Keratinocyte (primary cell): ENCODE measurements around the gene SND1. TPM values are rescaled to one million over a fixed set of nuclear protein-coding genes. Genes with fewer than 3 reads are reported as not detected.
"Not testable (repeated sequence)": the region's sequence is repeated elsewhere in the genome, so short reads cannot be mapped to it uniquely, and the experiment has no call there.

Experiments
- DNase-seq: peaks from one replicate; pipeline ENCODE4 v3.0.0-alpha.2; 2011; ENCODE audit warnings: low read depth, missing footprints, low spot score
- FAIRE-seq: peaks from 2 replicates; lab custom pipeline; 2011; peaks lifted over from hg19 to GRCh38; lab: Jason Lieb, UNC
- H2AFZ ChIP-seq: 2 replicates; pipeline ENCODE4 v1.6.0; 2012; ENCODE audit warnings: low read length, control low read depth, inconsistent platforms; ENCODE audit not compliant: control insufficient read depth
- H3K27ac ChIP-seq: 2 replicates; pipeline ENCODE4 v1.5.1; 2011; ENCODE audit warnings: low read length; ENCODE audit not compliant: control insufficient read depth, insufficient read depth
- H3K27me3 ChIP-seq: 3 replicates; pipeline ENCODE4 v1.6.0; 2011; ENCODE audit warnings: low read length; ENCODE audit not compliant: control insufficient read depth, insufficient read depth; ENCODE audit errors: extremely low read depth
- H3K36me3 ChIP-seq, 2 experiments: 2 replicates in 1 of 2; 3 replicates in 1 of 2; pipeline ENCODE4 v1.5.1; 2011; ENCODE audit warnings: low read length in 2 of 2, mild to moderate bottlenecking in 1 of 2; ENCODE audit not compliant: control insufficient read depth in 2 of 2, insufficient read depth in 2 of 2; ENCODE audit errors: extremely low read depth in 1 of 2
- H3K4me1 ChIP-seq: 3 replicates; pipeline ENCODE4 v1.5.1; 2011; ENCODE audit warnings: low read length; ENCODE audit not compliant: control insufficient read depth, insufficient read depth; ENCODE audit errors: extremely low read depth
- H3K4me2 ChIP-seq: 3 replicates; pipeline ENCODE4 v1.6.0; 2011; ENCODE audit warnings: low read depth, low read length; ENCODE audit not compliant: control insufficient read depth, insufficient read depth; ENCODE audit errors: extremely low read depth
- H3K4me3 ChIP-seq, 3 experiments: fragments of 200-600 bp in 1 of 3; sonication (generic) in 1 of 3; 2 replicates in 2 of 3; 3 replicates in 1 of 3; pipeline ENCODE4 v1.5.1; 2011 to 2016; ENCODE audit warnings: low read length in 3 of 3, mild to moderate bottlenecking in 3 of 3, control low read depth in 2 of 3, inconsistent platforms in 1 of 3, low read depth in 1 of 3, mixed read lengths in 1 of 3, mixed run types in 1 of 3, moderate library complexity in 1 of 3; ENCODE audit not compliant: control insufficient read depth in 2 of 3, insufficient read depth in 2 of 3; ENCODE audit errors: extremely low read depth in 1 of 3
- H3K79me2 ChIP-seq: 2 replicates; pipeline ENCODE4 v1.6.0; 2012; ENCODE audit warnings: low read length; ENCODE audit not compliant: control insufficient read depth, insufficient read depth
- H3K9ac ChIP-seq: 3 replicates; pipeline ENCODE4 v1.6.0; 2011; ENCODE audit warnings: low read length; ENCODE audit not compliant: control insufficient read depth, insufficient read depth; ENCODE audit errors: extremely low read depth
- H3K9me1 ChIP-seq: 3 replicates; pipeline ENCODE4 v1.6.0; 2011; ENCODE audit warnings: low read length; ENCODE audit not compliant: control insufficient read depth, insufficient read depth; ENCODE audit errors: extremely low read depth
- H3K9me3 ChIP-seq: 2 replicates; pipeline ENCODE4 v1.5.1; 2012; ENCODE audit warnings: low read depth, low read length; ENCODE audit not compliant: control insufficient read depth
- H4K20me1 ChIP-seq: 3 replicates; pipeline ENCODE4 v1.6.0; 2011; ENCODE audit warnings: low read length; ENCODE audit not compliant: control insufficient read depth, insufficient read depth; ENCODE audit errors: extremely low read depth
- EZH2 ChIP-seq: IDR thresholded peaks from one replicate; pipeline ENCODE4 v1.6.1; 2012; ENCODE audit warnings: inconsistent platforms, mild to moderate bottlenecking, low read length, moderate library complexity
- dilution Hi-C: fragments of 300-500 bp; cut with MboI; formaldehyde crosslinking; loops from one replicate; pipeline ENCODE4 v1.7.0; 2020; ENCODE audit warnings: low sequenced_read_pairs; ENCODE audit not compliant: extremely low pct_ligation_motif_present
- polyA plus RNA-seq, 5 experiments: library from polyadenylated mRNA; depleted of rRNA in 3 of 5; stranded (reverse) in 3 of 5; stranded (forward) in 1 of 5; unstranded in 1 of 5; fragments of >200 nt; gene quantifications; 1 replicate in 1 of 5; 2 replicates in 3 of 5; 3 replicates in 1 of 5; pipeline versions ENCODE4 v1.2.1 to v1.2.3, GENCODE V29; 2011 to 2012; ENCODE audit warnings: missing spikeins in 2 of 5, low read depth in 1 of 5, low replicate concordance in 1 of 5
- TF ChIP-seq, protein P1 (sequence below), 3 experiments: IDR thresholded peaks in 1 of 3; conservative IDR thresholded peaks in 1 of 3; optimal IDR thresholded peaks in 1 of 3; 2 replicates in 2 of 3; 3 replicates in 1 of 3; pipeline versions ENCODE3 to v1.5.1; 2011; ENCODE audit warnings: low read length in 3 of 3, mild to moderate bottlenecking in 3 of 3, moderate library complexity in 2 of 3, control low read depth in 1 of 3, inconsistent platforms in 1 of 3; ENCODE audit not compliant: insufficient read depth in 2 of 3; ENCODE audit errors: extremely low read depth in 1 of 3

SND1 gene
- polyA plus RNA-seq, 1 donor (not counting 4 experiments of a cell fraction or from before 2014, with no cell fraction given) = 140 TPM

DNA sequence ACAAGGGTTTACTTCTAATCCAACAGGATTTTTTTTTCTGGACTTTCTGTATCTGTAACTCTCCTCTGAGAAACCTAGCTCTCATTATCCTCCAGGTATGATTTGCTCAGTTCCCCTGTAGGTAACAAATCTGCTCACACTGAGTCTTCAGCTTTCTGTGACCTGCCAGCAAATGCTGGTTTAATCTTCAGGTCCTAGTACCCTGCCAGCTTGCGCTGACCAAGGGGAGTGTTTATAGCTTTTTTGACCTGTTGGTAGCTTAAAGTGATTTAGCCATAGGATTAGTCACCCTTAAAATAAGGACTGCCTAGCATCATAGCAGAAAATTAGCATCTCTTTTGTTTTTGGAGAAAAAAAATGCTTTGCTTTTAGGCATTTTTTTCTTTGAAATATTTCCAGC, 22.4 kb downstream of the SND1 start:
- FAIRE-seq (no peak), DNase-seq (no peak)
- H3K9me3 ChIP-seq = no peaks in the 10 kb centered on the region
- H3K9ac ChIP-seq = no peak overlapping the region
- H3K27ac ChIP-seq = no peak overlapping the region
- H3K27me3 ChIP-seq = no peaks in the 10 kb centered on the region
- peaks cover 7% of the 10 kb centered on the region for H3K4me1 ChIP-seq
- H3K4me2 ChIP-seq = no peak overlapping the region
- peaks cover 0 to 22% of the 10 kb centered on the region in 2 experiments for H3K36me3 ChIP-seq
- H4K20me1 ChIP-seq = peaks cover 8% of the 10 kb centered on the region
- peaks cover 98% of the 10 kb centered on the region for H3K79me2 ChIP-seq
- no peak overlapping the region for H2AFZ ChIP-seq
- no peaks in the 10 kb centered on the region for H3K9me1 ChIP-seq
- dilution Hi-C loops = no loop called here
- H3K4me3 ChIP-seq = no peak overlapping the region
- TF ChIP-seq EZH2 = no peak

DNA sequence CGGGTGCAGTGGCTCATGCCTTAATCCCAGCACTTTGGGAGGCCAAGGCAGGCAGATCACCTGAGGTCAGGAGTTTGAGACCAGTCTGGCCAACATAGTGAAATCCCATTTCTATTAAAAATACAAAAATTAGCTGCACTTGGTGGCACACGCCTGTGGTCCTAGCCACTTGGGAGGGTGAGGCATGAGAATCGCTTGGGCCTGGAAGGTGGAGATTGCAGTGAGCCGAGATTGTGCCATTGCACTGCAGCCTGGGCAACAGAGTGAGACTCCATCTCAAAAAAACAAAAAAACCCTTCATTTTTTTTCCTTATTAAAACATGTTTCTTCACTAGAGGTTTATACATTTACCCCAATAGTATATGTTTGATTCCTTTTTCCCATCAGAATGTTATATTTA, 22.9 kb downstream of the SND1 start:
- H3K4me1 ChIP-seq, H3K27me3 ChIP-seq, H2AFZ ChIP-seq, FAIRE-seq, dilution Hi-C loops, H3K9ac ChIP-seq, H3K4me3 ChIP-seq, H3K27ac ChIP-seq, H4K20me1 ChIP-seq, H3K9me3 ChIP-seq, DNase-seq, H3K9me1 ChIP-seq, H3K4me2 ChIP-seq: not testable (repeated sequence)
- Histone ChIP-seq H3K79me2 (peaks cover 98% of the 10 kb centered on the region), H3K36me3 (peaks cover 0 to 21% of the 10 kb centered on the region in 2 experiments)

DNA sequence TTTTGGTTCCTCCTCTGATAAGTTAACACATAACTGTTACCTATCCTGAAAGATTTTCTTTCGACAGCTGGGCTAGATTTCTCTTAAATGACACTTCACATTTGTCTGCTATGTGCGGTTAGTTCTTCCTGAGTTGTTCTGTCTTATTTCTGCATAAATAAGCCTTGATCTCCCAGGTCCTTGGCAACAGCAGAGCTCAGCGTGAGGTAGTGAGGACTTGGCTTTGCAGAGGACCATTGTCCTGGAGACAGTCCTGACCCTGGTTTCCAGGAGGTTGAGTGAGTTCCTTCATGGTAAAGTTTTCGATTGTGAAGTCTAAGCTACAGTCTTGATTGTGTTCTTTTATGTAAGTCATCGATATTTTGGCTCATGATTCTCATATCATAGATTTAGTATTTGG, 23.7 kb downstream of the SND1 start:
- Histone ChIP-seq H3K27ac (no peak overlapping the region), H3K36me3 (peaks cover 0 to 21% of the 10 kb centered on the region in 2 experiments), H3K9me3 (no peaks in the 10 kb centered on the region), H3K4me1 (peaks cover 7% of the 10 kb centered on the region), H3K9ac (no peak overlapping the region), H3K79me2 (peaks cover 98% of the 10 kb centered on the region), H3K4me2 (no peak overlapping the region), H3K27me3 (no peaks in the 10 kb centered on the region), H2AFZ (no peak overlapping the region), H3K9me1 (no peaks in the 10 kb centered on the region), H3K4me3 (no peak overlapping the region), H4K20me1 (peaks cover 8% of the 10 kb centered on the region)
- no peak for TF ChIP-seq EZH2
- TF ChIP-seq, protein P1, sequence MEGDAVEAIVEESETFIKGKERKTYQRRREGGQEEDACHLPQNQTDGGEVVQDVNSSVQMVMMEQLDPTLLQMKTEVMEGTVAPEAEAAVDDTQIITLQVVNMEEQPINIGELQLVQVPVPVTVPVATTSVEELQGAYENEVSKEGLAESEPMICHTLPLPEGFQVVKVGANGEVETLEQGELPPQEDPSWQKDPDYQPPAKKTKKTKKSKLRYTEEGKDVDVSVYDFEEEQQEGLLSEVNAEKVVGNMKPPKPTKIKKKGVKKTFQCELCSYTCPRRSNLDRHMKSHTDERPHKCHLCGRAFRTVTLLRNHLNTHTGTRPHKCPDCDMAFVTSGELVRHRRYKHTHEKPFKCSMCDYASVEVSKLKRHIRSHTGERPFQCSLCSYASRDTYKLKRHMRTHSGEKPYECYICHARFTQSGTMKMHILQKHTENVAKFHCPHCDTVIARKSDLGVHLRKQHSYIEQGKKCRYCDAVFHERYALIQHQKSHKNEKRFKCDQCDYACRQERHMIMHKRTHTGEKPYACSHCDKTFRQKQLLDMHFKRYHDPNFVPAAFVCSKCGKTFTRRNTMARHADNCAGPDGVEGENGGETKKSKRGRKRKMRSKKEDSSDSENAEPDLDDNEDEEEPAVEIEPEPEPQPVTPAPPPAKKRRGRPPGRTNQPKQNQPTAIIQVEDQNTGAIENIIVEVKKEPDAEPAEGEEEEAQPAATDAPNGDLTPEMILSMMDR (optimal IDR thresholded peaks at IDR 0.05 in 1 of 3, IDR thresholded peaks at IDR 0.05 in 1 of 3, conservative IDR thresholded peaks at IDR 0.05 in 1 of 3; ENCODE audit: extremely low read depth in 1 of 3, insufficient read depth in 2 of 3, low read length in 3 of 3) = no peak
- DNase-seq (no peak), FAIRE-seq (no peak)
- dilution Hi-C loops = no loop called here
